Mucosa of descending colon (tissue), 3 donors: ENCODE results near the gene ZNF770. TPM values are rescaled to one million over a fixed set of nuclear protein-coding genes. Genes with fewer than 3 reads are reported as not detected.

Experiments used
- ATAC-seq: fragments of 200-7000 bp; cut with Tn5 transposase; one replicate; pipeline ENCODE4 v1.9.1; 2020; ENCODE audit warnings: mild to moderate bottlenecking, moderate library complexity
- DNase-seq, 3 donors: peaks; one replicate each; pipeline ENCODE4 v3.0.0-alpha.2; 2020
- H3K36me3 ChIP-seq: fragments of 200-600 bp; one replicate; pipeline ENCODE4 v1.8.0; 2021; ENCODE audit warnings: low read depth, mild to moderate bottlenecking
- H3K4me1 ChIP-seq: fragments of 200-600 bp; one replicate; pipeline ENCODE4 v1.8.0; 2021; ENCODE audit warnings: low read depth, mild to moderate bottlenecking
- H3K4me3 ChIP-seq: fragments of 200-600 bp; one replicate; pipeline ENCODE4 v1.8.0; 2021; ENCODE audit warnings: mild to moderate bottlenecking
- H3K9me3 ChIP-seq: fragments of 200-600 bp; one replicate; pipeline ENCODE4 v1.8.0; 2021; ENCODE audit warnings: mild to moderate bottlenecking
- intact Hi-C, 2 donors: fragments of 100-400 bp; cut with DNase I in 1 of 2; cut with micrococcal nuclease in 1 of 2; formaldehyde crosslinking; loops; one replicate each; pipeline versions ENCODE4 v1.11.0 to v1.11.1; 2022; cut with DNase I, micrococcal nuclease
- long read RNA-seq, 2 donors: library from polyadenylated mRNA; unstranded; transcript quantifications; one replicate each; pipeline ENCODE4 v2.0.0, GENCODE V29; 2019 to 2021
- total RNA-seq, 3 donors: library from RNA; stranded (reverse); fragmentation: NEBNext Ultra II Directional in 2 of 3; extraction: Animal tissue kit (Norgen Biotek cat#: 25700) in 2 of 3; gene quantifications; one replicate each; pipeline versions ENCODE4 v1.2.1 to v1.2.4, GENCODE V29; 2021 to 2023
- TF ChIP-seq, protein P1 (sequence below): fragments of 200-600 bp; IDR thresholded peaks from one replicate; pipeline ENCODE4 v1.8.0; 2022; ENCODE audit warnings: antibody characterized with exemption, mild to moderate bottlenecking
- donor health status: DM: no; HTN: no; CAD: no; lungs with moderate emphysema.
- donor health status: DM: no; HTN: no; CAD: no.
- donor health status: DM: no; HTN: yes; CAD: no.

ZNF770 gene, protein sequence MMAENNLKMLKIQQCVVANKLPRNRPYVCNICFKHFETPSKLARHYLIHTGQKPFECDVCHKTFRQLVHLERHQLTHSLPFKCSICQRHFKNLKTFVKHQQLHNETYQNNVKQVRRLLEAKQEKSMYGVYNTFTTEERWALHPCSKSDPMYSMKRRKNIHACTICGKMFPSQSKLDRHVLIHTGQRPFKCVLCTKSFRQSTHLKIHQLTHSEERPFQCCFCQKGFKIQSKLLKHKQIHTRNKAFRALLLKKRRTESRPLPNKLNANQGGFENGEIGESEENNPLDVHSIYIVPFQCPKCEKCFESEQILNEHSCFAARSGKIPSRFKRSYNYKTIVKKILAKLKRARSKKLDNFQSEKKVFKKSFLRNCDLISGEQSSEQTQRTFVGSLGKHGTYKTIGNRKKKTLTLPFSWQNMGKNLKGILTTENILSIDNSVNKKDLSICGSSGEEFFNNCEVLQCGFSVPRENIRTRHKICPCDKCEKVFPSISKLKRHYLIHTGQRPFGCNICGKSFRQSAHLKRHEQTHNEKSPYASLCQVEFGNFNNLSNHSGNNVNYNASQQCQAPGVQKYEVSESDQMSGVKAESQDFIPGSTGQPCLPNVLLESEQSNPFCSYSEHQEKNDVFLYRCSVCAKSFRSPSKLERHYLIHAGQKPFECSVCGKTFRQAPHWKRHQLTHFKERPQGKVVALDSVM
- 10 to 100 TPM; 20.3 to 24.0 (median 21.2) TPM for total RNA-seq
- long read RNA-seq, donor 1, full-length matches to known transcripts = 1 of 2 reads
- long read RNA-seq, donor 1, partial matches to known transcripts = 0 of 2 reads
- long read RNA-seq, donor 1, other reads (novel, unspliced or antisense) = 1 of 2 reads
- long read RNA-seq, donor 2, full-length matches to known transcripts = 8 of 8 reads
- long read RNA-seq, donor 2, partial matches to known transcripts = 0 of 8 reads
- long read RNA-seq, donor 2, other reads (novel, unspliced or antisense) = 0 of 8 reads

DNA sequence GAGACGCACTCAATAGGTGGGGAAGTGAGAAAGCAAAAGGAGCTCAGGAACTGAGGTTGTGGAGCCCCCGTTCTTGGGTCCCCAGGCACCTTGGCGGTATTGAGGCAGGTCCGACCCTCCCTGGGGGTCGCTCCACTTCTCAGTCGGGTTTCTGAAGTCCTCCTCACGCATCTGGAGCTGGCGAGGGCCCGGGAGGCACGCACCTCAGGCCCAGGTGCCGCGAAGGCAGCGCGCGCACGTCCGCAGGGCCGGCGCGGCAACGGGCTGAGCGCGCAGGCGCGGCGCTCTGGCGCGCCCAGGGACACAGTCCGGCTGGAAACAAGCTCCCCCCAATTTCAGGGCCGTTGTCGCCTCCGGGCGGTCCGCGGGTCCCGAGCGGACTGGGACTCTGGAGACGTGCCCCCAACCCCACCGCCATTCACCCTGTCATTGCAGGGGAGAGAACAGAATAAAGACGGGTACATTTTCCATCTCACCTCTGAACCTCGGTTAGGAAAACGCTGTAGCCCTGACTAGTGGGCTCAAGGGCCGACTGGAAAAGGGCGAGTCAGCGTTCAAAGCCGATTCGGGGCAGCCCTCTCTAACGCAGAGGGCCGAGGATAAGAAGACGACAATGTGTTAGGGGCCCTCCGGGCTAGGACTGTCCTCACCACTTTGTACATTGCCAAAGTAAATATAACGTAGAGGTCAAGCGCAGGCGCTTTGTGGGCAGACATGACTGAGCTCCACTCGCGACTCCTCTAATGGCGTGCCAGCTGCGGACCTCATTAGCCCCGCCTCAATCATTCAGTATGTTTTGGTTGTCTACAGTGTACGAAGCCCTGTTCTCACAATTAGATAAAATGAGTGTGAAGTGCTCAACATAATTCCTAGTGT, at the start of gene ZNF770:
TSS of gene ZNF770 (minus strand) at position 261 of the 876 bp plus-strand sequence. CDS start 4,853 bp downstream, outside the sequence.
- DNase-seq (peak; percentile 76 to 91 (median 86)), ATAC-seq (peak; percentile 99)
- Histone ChIP-seq H3K4me3 (peak within 1 kb of the TSS; percentile 48), H3K9me3 (no peaks in the 10 kb centered on the region), H3K4me1 (peaks cover 11% of the 10 kb centered on the region), H3K36me3 (no peaks in the 10 kb centered on the region)
- TF ChIP-seq, protein P1, sequence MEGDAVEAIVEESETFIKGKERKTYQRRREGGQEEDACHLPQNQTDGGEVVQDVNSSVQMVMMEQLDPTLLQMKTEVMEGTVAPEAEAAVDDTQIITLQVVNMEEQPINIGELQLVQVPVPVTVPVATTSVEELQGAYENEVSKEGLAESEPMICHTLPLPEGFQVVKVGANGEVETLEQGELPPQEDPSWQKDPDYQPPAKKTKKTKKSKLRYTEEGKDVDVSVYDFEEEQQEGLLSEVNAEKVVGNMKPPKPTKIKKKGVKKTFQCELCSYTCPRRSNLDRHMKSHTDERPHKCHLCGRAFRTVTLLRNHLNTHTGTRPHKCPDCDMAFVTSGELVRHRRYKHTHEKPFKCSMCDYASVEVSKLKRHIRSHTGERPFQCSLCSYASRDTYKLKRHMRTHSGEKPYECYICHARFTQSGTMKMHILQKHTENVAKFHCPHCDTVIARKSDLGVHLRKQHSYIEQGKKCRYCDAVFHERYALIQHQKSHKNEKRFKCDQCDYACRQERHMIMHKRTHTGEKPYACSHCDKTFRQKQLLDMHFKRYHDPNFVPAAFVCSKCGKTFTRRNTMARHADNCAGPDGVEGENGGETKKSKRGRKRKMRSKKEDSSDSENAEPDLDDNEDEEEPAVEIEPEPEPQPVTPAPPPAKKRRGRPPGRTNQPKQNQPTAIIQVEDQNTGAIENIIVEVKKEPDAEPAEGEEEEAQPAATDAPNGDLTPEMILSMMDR = no peak
- intact Hi-C loops = no loop called here

DNA sequence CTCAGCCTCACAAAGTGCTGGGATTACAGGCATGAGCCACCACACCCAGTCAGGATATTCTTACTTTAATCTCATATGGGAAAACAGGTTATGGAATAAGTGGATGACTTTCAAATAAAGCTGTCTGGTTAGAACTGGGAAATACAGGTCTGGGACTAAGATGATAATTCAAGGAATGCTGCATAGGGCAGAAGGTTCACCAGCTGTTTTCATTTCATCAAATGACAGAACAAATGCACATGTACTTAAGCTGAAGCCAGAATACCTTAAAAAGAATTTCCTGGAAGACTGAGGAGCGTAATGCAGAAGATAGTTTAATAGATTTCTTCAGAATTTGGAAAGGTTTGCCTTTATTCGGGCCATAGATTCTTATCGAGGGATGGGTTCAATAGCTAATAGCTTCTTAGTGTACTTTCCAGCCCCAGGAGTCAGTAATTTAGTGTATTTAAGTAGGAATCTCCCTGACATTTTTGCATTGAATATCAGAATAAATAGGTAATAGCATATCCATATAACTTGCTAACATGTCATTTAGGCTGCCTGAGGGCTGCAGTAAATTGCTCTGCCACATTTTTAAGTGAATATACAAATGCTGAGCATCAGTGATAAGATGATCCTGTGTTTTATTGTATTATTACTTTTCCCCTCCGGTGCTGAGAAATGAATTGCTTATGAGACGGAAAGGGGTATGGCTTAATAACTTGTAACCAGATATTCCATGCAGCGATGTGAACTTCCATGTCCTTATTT, 40.3 kb upstream of the ZNF770 start:
- intact Hi-C loops = no loop called here
- H3K9me3 ChIP-seq = no peaks in the 10 kb centered on the region
- ATAC-seq = no peak
- no peak for DNase-seq
- H3K4me1 ChIP-seq = no peaks in the 10 kb centered on the region
- TF ChIP-seq, protein P1 = no peak
- no peaks in the 10 kb centered on the region for H3K36me3 ChIP-seq
- H3K4me3 ChIP-seq = no peak overlapping the region

DNA sequence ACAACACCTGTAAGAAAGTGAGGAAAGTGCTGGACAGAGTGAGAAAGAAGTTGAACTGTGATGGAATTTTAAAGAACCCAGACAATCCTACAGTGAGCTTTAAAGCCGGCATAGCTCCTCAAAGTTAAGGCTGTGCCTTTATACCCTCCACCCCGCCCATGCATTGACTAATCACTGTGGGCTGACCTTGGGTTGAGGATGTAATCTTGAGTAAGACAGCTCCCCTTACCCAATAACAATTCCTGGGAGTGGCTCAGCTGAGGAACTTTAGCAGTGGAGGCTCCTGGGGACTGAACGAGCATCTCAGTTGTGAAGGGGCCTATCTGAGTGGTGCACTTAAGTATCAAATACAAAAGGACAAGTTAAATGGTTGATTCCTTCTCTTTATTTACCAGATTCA, 35.7 kb upstream of the ZNF770 start:
- ATAC-seq = no peak
- H3K4me3 ChIP-seq = no peak overlapping the region
- TF ChIP-seq, protein P1 = no peak

DNA sequence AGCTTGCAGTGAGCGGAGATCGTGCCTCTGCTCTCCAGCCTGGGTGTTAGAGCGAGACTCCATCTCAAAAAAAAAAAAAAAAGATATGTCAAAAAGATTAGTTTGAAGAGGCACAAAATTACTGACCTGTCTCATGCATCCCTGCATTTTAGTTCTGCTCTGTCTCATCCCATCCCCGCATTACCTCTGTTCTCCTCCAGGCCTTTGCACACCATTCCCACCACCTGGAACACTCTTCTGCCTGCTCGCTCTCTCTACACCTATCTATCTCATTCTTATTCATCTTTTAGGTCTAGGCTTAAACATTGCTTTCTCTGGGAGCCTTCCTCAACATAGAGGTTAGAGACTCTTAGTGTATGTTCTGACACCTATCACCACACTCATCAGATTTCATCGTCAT, 32.9 kb upstream of the ZNF770 start:
- Histone ChIP-seq H3K36me3 (no peaks in the 10 kb centered on the region), H3K9me3 (no peaks in the 10 kb centered on the region), H3K4me3 (no peak overlapping the region), H3K4me1 (no peaks in the 10 kb centered on the region)
- ATAC-seq (no peak), DNase-seq (no peak)
- TF ChIP-seq, protein P1 = no peak
- intact Hi-C loops = no loop called here

More for the DNA sequence above, 35.7 kb upstream of the ZNF770 start:
- Histone ChIP-seq H3K4me1 (no peaks in the 10 kb centered on the region), H3K36me3 (no peaks in the 10 kb centered on the region), H3K9me3 (no peaks in the 10 kb centered on the region)
- intact Hi-C loops = no loop called here
- DNase-seq = no peak
